GM12865 (cell line): Measurements from ENCODE around the gene ADH1B.
"Not testable (repeated sequence)": the region's sequence is repeated elsewhere in the genome, so short reads cannot be mapped to it uniquely, and the experiment has no call there.

Source experiments
- DNase-seq: peaks from one replicate; pipeline ENCODE4 v3.0.0; 2010; ENCODE audit warnings: low read depth
- H3K4me3 ChIP-seq: 2 replicates; pipeline ENCODE4 v1.5.1; 2011; ENCODE audit warnings: mild to moderate bottlenecking, low read depth, low read length, control low read depth
- CTCF ChIP-seq: IDR thresholded peaks from 2 replicates; pipeline ENCODE4 v1.5.1; 2011; ENCODE audit warnings: low read length, control low read depth, low read depth, inconsistent platforms; ENCODE audit not compliant: insufficient read depth; ENCODE audit errors: missing control alignments

The ADH1B gene

GRCh38 chr4:99323756-99324155 lies 2.6 kb upstream of the ADH1B start:
- TF ChIP-seq CTCF = no peak
- DNase-seq = no peak
- no peak overlapping the region for H3K4me3 ChIP-seq

- DNase-seq, H3K4me3 ChIP-seq: not testable (repeated sequence)
These were observed 3.4 kb downstream of the ADH1B start for GRCh38 chr4:99317811-99318210.

- no peak for DNase-seq
- no peak for TF ChIP-seq CTCF
- no peak overlapping the region for H3K4me3 ChIP-seq
These were observed 3.8 kb downstream of the ADH1B start for GRCh38 chr4:99317354-99317753.

GRCh38 chr4:99315839-99316238 lies 5.4 kb downstream of the ADH1B start:
- TF ChIP-seq CTCF = no peak
- no peak for DNase-seq

GRCh38 chr4:99314211-99314610 lies 7.0 kb downstream of the ADH1B start:
- TF ChIP-seq CTCF = no peak

More at GRCh38 chr4:99315839-99316238, 5.4 kb downstream of the ADH1B start:
- H3K4me3 ChIP-seq = no peak overlapping the region

GRCh38 chr4:99310389-99310788 lies 10.8 kb downstream of the ADH1B start:
- TF ChIP-seq CTCF = no peak
- no peak for DNase-seq
- H3K4me3 ChIP-seq = no peak overlapping the region

More at GRCh38 chr4:99314211-99314610, 7.0 kb downstream of the ADH1B start:
- H3K4me3 ChIP-seq = no peak overlapping the region
- DNase-seq = no peak

- H3K4me3 ChIP-seq = no peak overlapping the region
- DNase-seq = no peak
- no peak for TF ChIP-seq CTCF
These were observed 15.4 kb downstream of the ADH1B start for GRCh38 chr4:99305638-99306400.
